Measurements from ENCODE around the gene PAPPA2.

The PAPPA2 gene

GRCh38 chr1:176854758-176855745, 392.1 kb downstream of the PAPPA2 start:
- no peak for DNase-seq (ENCODE audit: low read depth in 2 of 2)

- DNase-seq (ENCODE audit: low read depth in 2 of 2) = no peak
These were observed 394.7 kb downstream of the PAPPA2 start for GRCh38 chr1:176857632-176858031.

- DNase-seq (ENCODE audit: low read depth in 2 of 2) = no peak
These were observed 395.5 kb downstream of the PAPPA2 start for GRCh38 chr1:176858433-176858916.

- no peak for DNase-seq (ENCODE audit: low read depth in 2 of 2)
These were observed 400.6 kb downstream of the PAPPA2 start for GRCh38 chr1:176863613-176864012.

- DNase-seq (ENCODE audit: low read depth in 2 of 2) = no peak
These were observed 401.2 kb downstream of the PAPPA2 start for GRCh38 chr1:176864211-176864610.

- DNase-seq (ENCODE audit: low read depth in 2 of 2) = no peak
These were observed 403.2 kb downstream of the PAPPA2 start for GRCh38 chr1:176866011-176866714.

- no peak for DNase-seq (ENCODE audit: low read depth in 2 of 2)
These were observed 406.6 kb downstream of the PAPPA2 start for GRCh38 chr1:176869577-176869976.

- DNase-seq (ENCODE audit: low read depth in 2 of 2) = no peak
These were observed 414.1 kb downstream of the PAPPA2 start for GRCh38 chr1:176876966-176877515.

- no peak for DNase-seq (ENCODE audit: low read depth in 2 of 2)
These were observed 414.6 kb downstream of the PAPPA2 start for GRCh38 chr1:176877557-176877956.

GRCh38 chr1:176878750-176879536, 416.0 kb downstream of the PAPPA2 start:
- no peak for DNase-seq (ENCODE audit: low read depth in 2 of 2)

- DNase-seq (ENCODE audit: low read depth in 2 of 2) = no peak
These were observed 417.0 kb downstream of the PAPPA2 start for GRCh38 chr1:176879784-176880620.

- DNase-seq (ENCODE audit: low read depth in 2 of 2) = peak; percentile 18 to 37
These were observed 418.1 kb downstream of the PAPPA2 start for GRCh38 chr1:176880955-176881595.

- DNase-seq (ENCODE audit: low read depth in 2 of 2) = no peak
These were observed 421.3 kb downstream of the PAPPA2 start for GRCh38 chr1:176884286-176884685.

- DNase-seq (ENCODE audit: low read depth in 2 of 2) = no peak
These were observed 421.9 kb downstream of the PAPPA2 start for GRCh38 chr1:176884911-176885310.

GRCh38 chr1:176885341-176885740, 422.4 kb downstream of the PAPPA2 start:
- DNase-seq (ENCODE audit: low read depth in 2 of 2) = no peak

GRCh38 chr1:176885751-176886150, 422.8 kb downstream of the PAPPA2 start:
- no peak for DNase-seq (ENCODE audit: low read depth in 2 of 2)

- DNase-seq (ENCODE audit: low read depth in 2 of 2) = no peak
These were observed 425.6 kb downstream of the PAPPA2 start for GRCh38 chr1:176888471-176889032.

- DNase-seq (ENCODE audit: low read depth in 2 of 2) = no peak
These were observed 430.8 kb downstream of the PAPPA2 start for GRCh38 chr1:176893625-176894352.

- no peak for DNase-seq (ENCODE audit: low read depth in 2 of 2)
These were observed 431.5 kb downstream of the PAPPA2 start for GRCh38 chr1:176894450-176894849.

Data from stimulated activated CD8-positive, alpha-beta memory T cell treated with anti-CD3 and anti-CD28 coated beads, Interleukin-2, amount 100 ng/mL, for 48 hours (primary cell).